GM12864 (cell line): ENCODE measurements around the gene C1QTNF1.

Source experiments
- DNase-seq: peaks from one replicate; pipeline ENCODE4 v3.0.0-alpha.2; 2011; ENCODE audit warnings: low read depth
- H3K4me3 ChIP-seq: 2 replicates; pipeline ENCODE4 v1.5.1; 2011; ENCODE audit warnings: mild to moderate bottlenecking, low read depth, low read length, control low read depth
- TF ChIP-seq, protein P1 (sequence below): IDR thresholded peaks from 2 replicates; pipeline ENCODE4 v1.5.1; 2011; ENCODE audit warnings: low read depth, mild to moderate bottlenecking, moderate library complexity, low read length, control low read depth, inconsistent platforms; ENCODE audit errors: missing control alignments

The C1QTNF1 gene

DNA sequence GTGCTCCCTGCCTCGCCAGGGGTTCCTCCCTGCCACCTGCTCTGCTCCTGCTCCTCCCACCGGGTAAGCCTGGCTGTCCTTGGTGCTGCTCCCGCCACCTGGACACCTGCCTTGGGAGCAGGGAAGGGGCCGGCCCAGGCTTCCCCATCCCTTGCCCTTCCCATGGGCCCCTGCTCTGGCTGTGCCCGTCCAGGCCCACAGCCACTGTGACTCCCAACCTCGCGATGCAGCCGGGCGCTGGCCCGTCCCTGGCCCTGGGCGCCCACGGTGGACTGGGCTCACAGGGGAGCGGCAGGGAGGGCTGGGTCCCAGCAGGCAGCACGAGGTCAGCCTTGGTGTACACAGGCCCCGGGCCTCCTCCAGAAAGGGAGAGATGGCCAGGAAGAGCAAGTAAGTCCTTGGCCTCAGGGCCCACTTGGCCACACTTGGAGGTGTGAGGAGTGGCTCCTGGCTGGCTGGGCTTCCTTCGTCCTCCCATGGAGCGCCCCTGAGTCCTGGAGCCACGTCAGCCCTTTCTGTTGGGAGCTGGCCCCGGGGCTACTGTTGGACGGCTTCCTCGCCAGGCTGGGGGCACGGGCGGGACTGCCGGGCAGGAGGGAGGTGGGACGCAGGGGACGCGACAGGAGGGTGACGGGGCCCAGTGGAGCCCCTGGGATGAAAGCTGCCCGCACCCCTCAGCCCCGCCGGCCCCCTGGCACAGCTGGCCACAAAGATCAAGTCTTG lies 65.9 kb downstream of the C1QTNF1 start:
- TF ChIP-seq, protein P1, sequence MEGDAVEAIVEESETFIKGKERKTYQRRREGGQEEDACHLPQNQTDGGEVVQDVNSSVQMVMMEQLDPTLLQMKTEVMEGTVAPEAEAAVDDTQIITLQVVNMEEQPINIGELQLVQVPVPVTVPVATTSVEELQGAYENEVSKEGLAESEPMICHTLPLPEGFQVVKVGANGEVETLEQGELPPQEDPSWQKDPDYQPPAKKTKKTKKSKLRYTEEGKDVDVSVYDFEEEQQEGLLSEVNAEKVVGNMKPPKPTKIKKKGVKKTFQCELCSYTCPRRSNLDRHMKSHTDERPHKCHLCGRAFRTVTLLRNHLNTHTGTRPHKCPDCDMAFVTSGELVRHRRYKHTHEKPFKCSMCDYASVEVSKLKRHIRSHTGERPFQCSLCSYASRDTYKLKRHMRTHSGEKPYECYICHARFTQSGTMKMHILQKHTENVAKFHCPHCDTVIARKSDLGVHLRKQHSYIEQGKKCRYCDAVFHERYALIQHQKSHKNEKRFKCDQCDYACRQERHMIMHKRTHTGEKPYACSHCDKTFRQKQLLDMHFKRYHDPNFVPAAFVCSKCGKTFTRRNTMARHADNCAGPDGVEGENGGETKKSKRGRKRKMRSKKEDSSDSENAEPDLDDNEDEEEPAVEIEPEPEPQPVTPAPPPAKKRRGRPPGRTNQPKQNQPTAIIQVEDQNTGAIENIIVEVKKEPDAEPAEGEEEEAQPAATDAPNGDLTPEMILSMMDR = no peak
- no peak overlapping the region for H3K4me3 ChIP-seq
- no peak for DNase-seq

DNA sequence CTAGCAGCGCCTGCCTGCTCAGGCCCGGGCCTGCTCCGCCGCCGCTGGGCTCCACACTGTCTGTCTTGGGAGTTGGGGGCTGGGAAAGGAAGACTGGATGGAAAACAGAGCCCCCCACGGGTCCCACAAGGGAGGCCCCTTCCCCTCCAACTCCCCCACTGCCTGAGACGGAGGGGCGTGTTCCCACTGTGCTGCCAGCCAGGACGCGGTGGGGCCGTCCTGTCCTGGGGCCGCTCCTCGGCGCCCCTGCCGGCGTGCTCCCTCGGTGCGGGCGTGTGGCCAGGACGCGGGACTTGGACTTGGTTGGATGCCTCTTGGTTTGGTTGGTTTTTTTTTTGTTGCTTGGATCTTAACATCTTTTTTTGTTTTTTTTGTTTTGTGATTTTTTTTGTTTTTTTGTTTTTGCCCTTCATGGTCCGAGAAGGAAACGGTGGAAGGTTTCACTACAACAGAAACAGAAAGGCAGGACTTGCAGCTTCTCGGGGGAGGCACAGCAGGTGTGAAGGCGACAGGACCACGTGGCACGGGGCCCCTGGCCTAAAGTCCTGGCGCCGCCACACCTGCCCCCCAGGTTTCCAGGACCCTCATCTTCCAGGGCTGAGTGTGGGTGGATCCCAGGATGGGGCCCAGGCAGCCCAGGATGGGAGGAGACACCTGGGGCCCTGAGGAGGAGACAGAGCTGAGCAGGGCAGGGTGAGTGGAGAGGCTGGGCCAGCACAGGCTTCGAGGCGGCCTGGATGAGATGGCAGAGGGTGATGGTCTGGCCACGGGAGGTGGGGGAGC lies 66.7 kb downstream of the C1QTNF1 start:
- no peak for DNase-seq
- H3K4me3 ChIP-seq = no peak overlapping the region
- TF ChIP-seq, protein P1 = no peak

DNA sequence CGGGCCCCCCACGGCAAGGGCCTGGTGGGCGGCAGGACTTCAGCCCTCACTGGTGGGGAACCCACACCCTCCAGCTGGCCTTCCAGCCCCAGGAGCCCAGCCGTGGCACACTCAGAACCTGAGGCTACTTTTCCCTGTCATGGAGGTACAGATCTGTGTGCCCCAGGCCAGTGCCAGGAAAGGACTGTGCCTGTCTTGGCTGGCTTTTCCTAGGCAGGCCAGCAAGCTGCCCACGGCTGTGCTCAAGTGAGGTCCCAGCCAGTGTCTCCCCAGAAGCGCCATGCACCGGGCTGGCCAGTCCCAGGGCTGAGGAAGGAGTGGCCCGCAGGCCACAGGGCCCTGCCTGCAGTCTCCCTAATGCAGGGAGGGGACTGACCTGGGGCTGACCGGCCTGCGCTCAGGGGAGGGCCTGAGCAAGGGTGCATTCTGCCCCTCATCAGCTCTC lies 67.3 kb downstream of the C1QTNF1 start:
- TF ChIP-seq, protein P1 = no peak
- no peak for DNase-seq
- no peak overlapping the region for H3K4me3 ChIP-seq

DNA sequence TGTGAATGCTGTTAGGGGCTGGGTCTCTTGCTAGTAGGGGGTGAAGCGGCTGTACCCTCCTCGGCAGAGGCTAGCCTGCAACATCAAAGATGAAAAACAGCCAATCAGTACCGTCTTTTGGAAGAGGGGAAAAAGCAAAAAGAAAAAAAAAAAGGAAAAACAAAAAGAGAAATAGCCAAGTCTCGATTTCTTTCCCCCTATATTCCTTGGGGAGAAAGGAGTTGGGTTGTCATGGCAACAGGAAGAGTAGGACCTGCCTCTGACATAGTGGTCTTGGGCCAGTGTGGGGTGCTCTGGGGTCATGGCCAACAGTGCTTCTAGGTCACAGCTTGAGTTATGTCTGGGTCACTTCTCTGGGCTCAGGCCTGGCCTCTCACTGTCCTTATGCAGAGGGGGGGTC lies 68.6 kb downstream of the C1QTNF1 start:
- no peak overlapping the region for H3K4me3 ChIP-seq
- TF ChIP-seq, protein P1 = no peak
- DNase-seq = no peak

DNA sequence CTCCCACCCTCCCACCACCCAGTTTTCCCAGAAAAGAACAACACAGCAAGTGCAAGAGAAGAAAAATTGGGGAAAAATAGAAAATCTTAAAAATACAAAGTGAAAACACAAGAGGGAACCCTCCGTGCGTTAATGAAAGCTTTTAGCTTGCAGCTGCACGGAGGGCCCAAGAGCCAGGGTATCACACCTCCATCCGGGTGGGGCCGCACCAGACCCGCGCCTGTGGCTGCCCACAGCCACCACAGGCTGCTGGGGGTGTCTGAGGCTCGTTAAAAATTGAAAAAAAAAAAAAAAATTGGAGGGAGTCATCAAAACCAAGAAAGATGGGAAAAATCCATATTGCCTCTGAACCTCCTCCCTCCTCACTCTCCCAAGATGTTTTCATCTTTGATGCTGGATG lies 69.3 kb downstream of the C1QTNF1 start:
- no peak overlapping the region for H3K4me3 ChIP-seq
- TF ChIP-seq, protein P1 = no peak
- DNase-seq = no peak

DNA sequence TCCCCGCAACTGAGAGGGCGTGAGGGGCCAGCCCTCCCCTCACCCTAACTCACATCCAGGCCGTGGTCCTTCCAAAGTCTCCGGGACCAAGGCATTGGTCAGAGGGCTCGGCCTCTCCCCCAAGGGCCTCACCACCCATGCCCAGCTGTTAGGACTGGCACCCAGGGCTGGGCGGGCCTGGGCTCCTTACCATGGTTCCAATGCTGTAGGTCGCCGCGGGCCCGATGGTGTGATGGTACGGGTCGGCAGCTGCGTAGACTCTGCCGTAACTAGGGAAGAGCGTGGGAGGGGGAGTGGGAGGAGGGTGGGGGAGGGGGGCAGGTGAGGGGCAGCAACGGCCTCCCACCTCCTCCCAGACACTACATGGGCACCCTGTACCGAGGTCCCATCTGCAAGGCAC lies 70.3 kb downstream of the C1QTNF1 start:
- TF ChIP-seq, protein P1 = no peak
- no peak overlapping the region for H3K4me3 ChIP-seq
- no peak for DNase-seq
